IPS DF 4.7 (cell line): ENCODE measurements around the gene NEMP2.
"Not testable (repeated sequence)": the region's sequence is repeated elsewhere in the genome, so short reads cannot be mapped to it uniquely, and the experiment has no call there.

Experiments used
- DNase-seq: peaks from one replicate; pipeline ENCODE4 v3.0.0-alpha.2; 2013; ENCODE audit warnings: low spot score; ENCODE audit errors: extremely low read depth

Gene NEMP2

GRCh38 chr2:190493095-190493494 is 41.4 kb downstream of the NEMP2 start:
- no peak for DNase-seq

DNA sequence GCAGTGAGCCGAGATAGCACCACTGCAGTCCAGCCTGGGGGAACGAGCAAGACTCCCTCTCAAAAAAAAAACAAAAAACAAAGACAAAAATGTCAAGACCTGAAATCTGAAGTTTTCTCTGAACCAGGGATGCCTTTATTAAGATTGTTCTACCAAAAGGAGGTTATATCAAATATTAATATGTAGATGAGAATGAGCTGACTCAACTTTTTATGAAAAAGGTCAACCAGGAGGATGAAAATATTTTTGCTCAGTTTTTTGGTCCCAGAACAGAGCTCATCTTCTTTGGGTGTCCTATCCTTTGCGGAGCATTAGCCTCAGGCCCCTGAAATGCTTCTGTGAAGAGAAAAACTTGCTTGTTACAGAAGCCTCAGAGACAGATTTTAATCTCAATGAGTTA is 44.0 kb downstream of the NEMP2 start:
- DNase-seq = no peak

DNA sequence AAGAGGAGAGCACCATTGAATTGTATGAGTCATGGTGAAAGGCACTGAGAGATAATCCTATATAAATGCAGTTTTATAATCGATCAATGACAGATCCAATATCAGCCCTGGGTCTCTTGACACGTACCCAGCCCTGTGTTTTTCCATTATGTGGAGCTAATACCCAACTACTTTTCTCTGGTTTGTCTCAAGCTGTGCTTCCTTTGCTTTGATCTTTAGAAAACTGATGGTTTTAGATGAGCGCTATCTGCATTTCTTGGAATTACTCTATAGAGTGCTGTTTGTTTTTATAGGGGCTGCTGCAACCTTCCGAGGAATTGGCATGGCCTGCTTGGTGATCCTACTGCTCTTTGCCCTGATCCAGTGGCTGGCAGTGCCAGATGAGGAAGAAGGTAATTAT is 45.0 kb downstream of the NEMP2 start:
- DNase-seq = no peak

DNA sequence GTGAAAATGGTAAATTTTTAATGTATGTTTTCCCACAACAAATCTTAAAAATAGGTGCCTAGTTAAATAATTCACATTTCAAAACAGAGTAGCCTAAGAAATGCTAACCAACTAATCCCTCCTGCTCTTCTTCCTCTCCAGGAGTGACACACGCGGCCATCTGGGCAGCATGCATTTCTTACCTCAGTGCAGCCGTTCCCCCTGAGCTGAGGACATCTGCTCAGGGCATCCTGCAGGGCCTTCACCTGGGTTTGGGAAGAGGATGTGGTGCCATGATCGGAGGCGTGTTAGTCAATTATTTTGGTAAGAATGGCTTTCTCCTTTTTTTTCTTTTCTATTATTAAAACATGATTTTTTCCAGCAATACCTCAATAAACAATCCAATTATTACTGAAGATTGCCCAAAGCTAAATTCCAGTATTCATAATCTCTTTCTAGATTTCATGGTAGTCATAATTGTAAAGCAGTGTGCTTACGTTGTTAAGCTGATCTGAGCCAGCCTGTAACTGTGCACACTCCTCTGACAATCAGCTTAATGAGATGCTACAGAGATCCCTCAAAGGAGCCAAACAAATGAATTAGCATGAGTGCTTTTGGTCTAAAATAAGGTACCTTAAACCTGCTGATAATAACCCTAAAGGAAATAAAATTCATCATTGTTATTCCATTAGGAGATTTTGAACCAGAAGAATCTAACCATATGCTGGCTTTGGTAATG is 45.8 kb downstream of the NEMP2 start:
- no peak for DNase-seq

- DNase-seq = no peak
These were observed 48.4 kb downstream of the NEMP2 start for GRCh38 chr2:190486037-190486623.

GRCh38 chr2:190482451-190482850 is 52.1 kb downstream of the NEMP2 start:
- no peak for DNase-seq

DNA sequence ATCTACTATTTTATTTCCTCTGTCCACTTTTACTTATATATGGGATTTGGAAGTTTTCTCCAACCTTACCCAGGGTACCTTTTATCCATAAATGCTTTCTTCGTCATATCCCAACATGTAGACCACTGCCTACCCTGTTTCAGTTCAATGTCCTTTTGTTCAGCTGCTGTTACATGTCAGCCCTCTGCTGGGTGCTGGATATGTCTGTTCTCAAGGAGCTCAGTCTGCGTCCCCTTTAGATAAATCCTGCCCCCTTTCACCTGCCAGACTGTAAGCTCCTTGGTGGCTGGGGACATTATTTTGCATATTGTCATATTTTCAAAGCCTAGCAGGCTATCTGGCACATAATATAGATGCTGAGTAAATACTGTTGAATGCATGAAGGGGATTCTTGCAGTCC is 53.2 kb downstream of the NEMP2 start:
- no peak for DNase-seq

DNA sequence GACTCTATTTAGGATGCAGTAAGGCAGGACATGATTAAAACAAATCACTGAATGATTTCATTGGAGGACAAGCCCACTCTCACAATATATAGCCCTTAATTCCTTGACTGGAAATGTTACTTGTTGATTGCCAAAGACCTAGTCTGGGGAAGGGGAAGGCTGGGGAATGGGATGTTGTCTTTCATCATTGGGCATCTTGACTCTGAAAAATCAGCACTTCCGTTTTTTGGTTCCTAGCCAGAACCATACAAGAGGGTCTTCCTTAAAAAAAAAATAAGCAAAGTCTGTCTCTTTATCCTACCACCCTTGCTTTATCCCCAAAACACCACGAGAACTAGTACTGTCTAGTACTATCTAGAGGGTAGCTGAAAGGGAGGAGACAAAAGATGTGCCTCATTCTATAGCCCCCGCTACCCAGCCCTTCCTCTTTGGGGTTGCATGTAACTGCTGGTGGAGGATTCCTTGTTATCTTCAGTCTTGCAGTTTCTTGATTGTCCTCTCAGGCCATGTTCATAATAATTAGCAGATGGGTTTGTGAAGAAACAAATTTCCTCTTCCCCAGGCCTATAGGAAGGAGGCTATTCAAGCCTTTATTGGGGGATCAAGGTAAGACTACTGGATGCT is 55.8 kb downstream of the NEMP2 start:
- no peak for DNase-seq

GRCh38 chr2:190477661-190478454 is 56.7 kb downstream of the NEMP2 start:
- no peak for DNase-seq

DNA sequence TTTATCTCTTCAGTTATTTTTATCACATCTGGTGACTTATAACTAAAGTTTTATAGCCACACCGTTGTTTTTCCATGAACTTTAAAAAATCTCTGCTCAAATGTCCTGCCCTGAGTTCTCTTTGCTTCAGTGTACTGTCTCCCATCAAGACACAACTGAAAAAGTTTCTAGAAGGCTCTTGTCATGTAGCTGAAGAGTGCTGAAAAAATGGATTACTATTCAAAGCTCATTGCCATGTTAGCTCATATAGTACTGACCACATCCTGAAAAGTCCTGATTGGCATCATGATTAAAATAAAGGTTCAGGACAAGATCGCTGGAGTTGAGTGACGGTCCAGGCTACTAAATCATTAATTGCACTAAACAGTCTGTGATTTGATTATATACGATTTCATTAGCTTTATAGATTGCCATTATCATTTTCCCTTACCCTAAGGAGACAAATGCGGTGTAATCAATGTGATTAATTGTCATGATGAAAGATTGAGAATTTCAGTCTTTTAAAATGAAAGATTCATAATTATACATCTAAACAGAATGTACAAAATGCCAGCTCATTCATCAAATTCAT is 64.2 kb downstream of the NEMP2 start:
- DNase-seq = no peak

GRCh38 chr2:190469771-190470170 is 64.8 kb downstream of the NEMP2 start:
- no peak for DNase-seq

- DNase-seq = no peak
These were observed 65.5 kb downstream of the NEMP2 start for GRCh38 chr2:190468814-190469569.

- not testable (repeated sequence) for DNase-seq
These were observed 66.2 kb downstream of the NEMP2 start for GRCh38 chr2:190468354-190468753.

DNA sequence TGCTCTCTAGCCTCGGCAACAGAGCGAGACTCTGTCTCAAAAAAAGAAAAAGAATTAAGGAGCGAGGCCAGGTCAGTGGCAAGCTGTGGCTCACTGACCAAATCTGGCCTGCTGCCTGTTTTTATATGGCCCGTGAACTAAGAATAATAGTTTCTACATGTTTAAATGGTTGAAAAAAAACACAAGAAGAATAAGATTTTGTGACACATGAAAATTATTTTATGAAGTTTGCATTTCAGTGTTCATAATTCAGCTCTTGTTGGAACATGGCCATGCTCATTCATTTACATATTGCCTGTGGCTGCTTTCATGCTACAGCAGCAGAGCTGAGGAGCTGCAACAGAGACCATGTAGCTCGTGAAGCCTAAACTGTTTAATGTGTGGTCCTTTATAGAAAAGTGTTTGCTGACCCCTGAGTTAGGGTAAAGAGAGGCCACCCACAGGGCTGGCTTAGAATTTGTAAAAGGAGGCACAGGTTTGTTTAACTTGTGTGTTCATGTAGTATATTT is 66.9 kb downstream of the NEMP2 start:
- DNase-seq = no peak

DNA sequence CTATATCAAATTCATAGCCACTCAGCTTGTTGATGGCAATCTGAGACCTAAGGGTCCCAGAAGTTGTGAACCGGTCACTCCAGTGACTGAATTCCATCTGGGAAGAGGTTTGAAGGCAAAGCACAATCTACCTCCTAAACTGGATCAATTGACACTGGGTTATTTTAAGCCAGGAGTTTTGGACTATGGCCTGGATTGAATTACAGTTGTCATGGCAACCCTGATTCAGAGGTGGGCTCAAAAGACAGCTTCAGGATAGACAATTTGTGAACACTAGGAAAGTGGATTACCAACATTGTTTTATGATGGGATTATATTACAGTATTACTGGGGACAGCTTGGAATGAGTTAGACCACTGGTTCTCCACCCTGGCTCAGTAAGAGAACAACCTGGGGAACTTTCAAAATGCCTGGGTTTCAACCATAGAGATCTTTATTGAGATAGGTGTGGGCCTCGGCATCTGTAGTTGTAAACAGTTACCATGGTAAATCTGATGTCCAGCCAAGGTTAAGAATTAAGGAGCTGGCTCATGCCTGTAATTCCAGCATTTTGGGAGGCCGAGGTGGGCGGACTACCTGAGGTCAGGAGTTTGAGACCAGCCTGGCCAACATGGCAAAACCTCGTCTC is 67.6 kb downstream of the NEMP2 start:
- DNase-seq = no peak

- no peak for DNase-seq
These were observed 69.5 kb downstream of the NEMP2 start for GRCh38 chr2:190465060-190465459.

- no peak for DNase-seq
These were observed 71.9 kb downstream of the NEMP2 start for GRCh38 chr2:190462611-190463010.

DNA sequence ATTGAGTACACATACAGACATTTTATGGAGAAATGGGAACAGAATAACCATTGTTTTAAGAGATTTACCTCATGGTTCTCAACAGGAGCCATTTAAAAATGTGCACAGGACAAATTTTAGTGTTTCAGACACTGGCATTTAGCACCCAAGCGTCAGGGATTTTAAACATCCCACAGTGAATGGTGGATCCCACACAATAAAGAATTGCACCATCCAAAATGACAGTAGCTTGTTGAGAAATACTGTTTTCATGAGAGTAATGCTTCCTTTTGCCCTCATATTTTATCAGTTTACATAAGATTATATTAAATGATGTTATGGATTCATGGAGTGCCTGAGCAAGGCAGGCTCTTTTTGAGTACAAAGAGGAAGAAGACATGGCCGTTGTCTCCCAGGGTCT is 72.3 kb downstream of the NEMP2 start:
- no peak for DNase-seq

- no peak for DNase-seq
These were observed 74.0 kb downstream of the NEMP2 start for GRCh38 chr2:190460487-190460886.

- no peak for DNase-seq
These were observed 74.6 kb downstream of the NEMP2 start for GRCh38 chr2:190459881-190460280.
